Measurements from ENCODE around the gene CKMT2.

CKMT2 gene

GRCh38 chr5:81310402-81311063, 77.4 kb downstream of the CKMT2 start:
- H3K36me3 ChIP-seq (ENCODE audit: insufficient read depth, low read length): peaks cover 44% of the 10 kb centered on the region; the same call in 1 of the 2 replicates
- H3K27ac ChIP-seq (ENCODE audit: low read length): no peak overlapping the region
- H3K4me3 ChIP-seq (ENCODE audit: low read depth in 1 of 2, low read length in 2 of 2): no peak overlapping the region
- H3K9me3 ChIP-seq (ENCODE audit: insufficient read depth, low read length, severe bottlenecking): no peaks in the 10 kb centered on the region
- no peak overlapping the region for H2AFZ ChIP-seq (ENCODE audit: low read depth, low read length)
- H3K9ac ChIP-seq (ENCODE audit: low read depth, low read length): no peak overlapping the region
- ATAC-seq (ENCODE audit: insufficient read depth, low read depth): no peak
- no peaks in the 10 kb centered on the region for H4K20me1 ChIP-seq (ENCODE audit: insufficient read depth, low read length)
- no peaks in the 10 kb centered on the region for H3K27me3 ChIP-seq (ENCODE audit: insufficient read depth, low read length, poor library complexity)
- H3K4me1 ChIP-seq (ENCODE audit: insufficient read depth, low read length): no peaks in the 10 kb centered on the region
- H3K4me2 ChIP-seq (ENCODE audit: insufficient read depth, low read length): no peak overlapping the region
- DNase-seq: no peak
- TF ChIP-seq CTCF (IDR thresholded peaks at IDR 0.05; ENCODE audit: borderline replicate concordance, extremely low read depth, low read length, poor library complexity, severe bottlenecking) (no peak), EZH2 (IDR thresholded peaks at IDR 0.05; ENCODE audit: borderline replicate concordance, low read depth, low read length, severe bottlenecking) (no peak)
- no peaks in the 10 kb centered on the region; the same call in 1 of the 2 replicates for H3K79me2 ChIP-seq (ENCODE audit: insufficient read depth, low read length)

- peaks cover 41% of the 10 kb centered on the region; the same call in 1 of the 2 replicates for H3K36me3 ChIP-seq (ENCODE audit: insufficient read depth, low read length)
- ATAC-seq (ENCODE audit: insufficient read depth, low read depth): no peak
- TF ChIP-seq EZH2 (IDR thresholded peaks at IDR 0.05; ENCODE audit: borderline replicate concordance, low read depth, low read length, severe bottlenecking): no peak
- TF ChIP-seq CTCF (IDR thresholded peaks at IDR 0.05; ENCODE audit: borderline replicate concordance, extremely low read depth, low read length, poor library complexity, severe bottlenecking): no peak
Observed at GRCh38 chr5:81313278-81313677, 80.2 kb downstream of the CKMT2 start.

DNA sequence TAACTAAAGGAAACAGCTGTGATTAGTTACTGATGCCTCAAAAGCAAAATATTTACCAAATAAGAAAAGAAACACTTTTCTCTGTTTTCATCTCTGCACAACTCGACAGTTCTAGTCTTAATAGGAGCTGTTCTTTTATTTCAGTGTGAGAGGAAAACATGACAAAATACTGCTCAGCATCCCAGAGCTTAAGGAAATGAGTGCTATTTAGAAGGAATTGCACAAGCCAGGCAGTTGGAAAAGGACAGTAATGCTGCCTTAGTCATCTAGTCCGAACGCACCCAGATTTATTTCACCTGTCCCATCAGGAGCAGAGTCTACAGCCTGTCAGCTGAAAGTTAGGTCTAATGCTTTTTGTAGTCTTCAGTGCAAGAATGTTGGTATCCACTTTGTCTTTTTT, 80.6 kb downstream of the CKMT2 start:
- H3K27me3 ChIP-seq (ENCODE audit: insufficient read depth, low read length, poor library complexity): no peaks in the 10 kb centered on the region
- no peaks in the 10 kb centered on the region for H4K20me1 ChIP-seq (ENCODE audit: insufficient read depth, low read length)
- DNase-seq (no peak), ATAC-seq (ENCODE audit: insufficient read depth, low read depth) (no peak)
- no peaks in the 10 kb centered on the region for H3K9me3 ChIP-seq (ENCODE audit: insufficient read depth, low read length, severe bottlenecking)
- no peak overlapping the region for H3K27ac ChIP-seq (ENCODE audit: low read length)
- H3K4me1 ChIP-seq (ENCODE audit: insufficient read depth, low read length): no peaks in the 10 kb centered on the region
- no peaks in the 10 kb centered on the region for H3K79me2 ChIP-seq (ENCODE audit: insufficient read depth, low read length)
- no peak overlapping the region for H3K9ac ChIP-seq (ENCODE audit: low read depth, low read length)
- no peak overlapping the region for H2AFZ ChIP-seq (ENCODE audit: low read depth, low read length)
- H3K4me3 ChIP-seq (ENCODE audit: low read depth in 1 of 2, low read length in 2 of 2): no peak overlapping the region
- no peak for TF ChIP-seq CTCF (IDR thresholded peaks at IDR 0.05; ENCODE audit: borderline replicate concordance, extremely low read depth, low read length, poor library complexity, severe bottlenecking)
- TF ChIP-seq EZH2 (IDR thresholded peaks at IDR 0.05; ENCODE audit: borderline replicate concordance, low read depth, low read length, severe bottlenecking): no peak
- no peak overlapping the region for H3K4me2 ChIP-seq (ENCODE audit: insufficient read depth, low read length)
- H3K36me3 ChIP-seq (ENCODE audit: insufficient read depth, low read length): peaks cover 41% of the 10 kb centered on the region; the same call in 1 of the 2 replicates

More at GRCh38 chr5:81313278-81313677, 80.2 kb downstream of the CKMT2 start:
- Histone ChIP-seq H2AFZ (ENCODE audit: low read depth, low read length) (no peak overlapping the region), H3K9me3 (ENCODE audit: insufficient read depth, low read length, severe bottlenecking) (no peaks in the 10 kb centered on the region), H3K27ac (ENCODE audit: low read length) (no peak overlapping the region), H3K4me1 (ENCODE audit: insufficient read depth, low read length) (no peaks in the 10 kb centered on the region), H3K9ac (ENCODE audit: low read depth, low read length) (no peak overlapping the region), H3K4me3 (ENCODE audit: low read depth in 1 of 2, low read length in 2 of 2) (no peak overlapping the region), H3K27me3 (ENCODE audit: insufficient read depth, low read length, poor library complexity) (no peaks in the 10 kb centered on the region), H3K79me2 (ENCODE audit: insufficient read depth, low read length) (no peaks in the 10 kb centered on the region), H3K4me2 (ENCODE audit: insufficient read depth, low read length) (no peak overlapping the region), H4K20me1 (ENCODE audit: insufficient read depth, low read length) (no peaks in the 10 kb centered on the region)
- no peak for DNase-seq
